Panc1 (cell line): ENCODE data around the gene CACNA1B. TPM values are rescaled to one million over a fixed set of nuclear protein-coding genes. Genes with fewer than 3 reads are reported as not detected.
"Not testable (repeated sequence)": the region's sequence is repeated elsewhere in the genome, so short reads cannot be mapped to it uniquely, and the experiment has no call there.

Experiments used
- ATAC-seq: fragments of 200-7000 bp; cut with Tn5 transposase; 2 replicates; pipeline ENCODE4 v1.9.1; 2020; ENCODE audit warnings: mild to moderate bottlenecking, moderate library complexity
- BruUV-seq: library from RNA; stranded (reverse); fragments of 400-500 nt; replicated peaks from 2 replicates; lab custom pipeline; 2021; lab: Mats Ljungman, UMichigan
- CTCF ChIA-PET: fragments of 300-600 bp; sonication (Branson Sonifier 250); formaldehyde crosslinking; loops from one replicate; lab custom pipeline; 2022; ENCODE audit warnings: antibody characterized with exemption; lab: Charles Lee
- POLR2A ChIA-PET: fragments of 300-600 bp; sonication (Branson Sonifier 250); formaldehyde crosslinking; loops from one replicate; lab custom pipeline; 2022; ENCODE audit warnings: antibody characterized with exemption; lab: Charles Lee
- DNase-seq: peaks from one replicate; pipeline ENCODE4 v3.0.0-alpha.2; 2010; ENCODE audit warnings: low read depth, low spot score
- H3K27ac ChIP-seq: 2 replicates; pipeline ENCODE4 v1.5.1; 2011; ENCODE audit warnings: mild to moderate bottlenecking, low read length, inconsistent platforms
- H3K27me3 ChIP-seq: fragments of 200-500 bp; sonication (Bioruptor generic); 2 replicates; pipeline ENCODE4 v1.6.0; 2014; ENCODE audit warnings: low read length, inconsistent platforms; ENCODE audit not compliant: control insufficient read depth, insufficient read depth
- H3K36me3 ChIP-seq: fragments of 200-500 bp; sonication (Bioruptor generic); 2 replicates; pipeline ENCODE4 v1.5.1; 2014; ENCODE audit warnings: inconsistent platforms, mild to moderate bottlenecking, low read length, moderate library complexity; ENCODE audit not compliant: control insufficient read depth, insufficient read depth
- H3K4me1 ChIP-seq: 2 replicates; pipeline ENCODE4 v1.5.1; 2011; ENCODE audit warnings: inconsistent platforms, mild to moderate bottlenecking, low read length, moderate library complexity; ENCODE audit not compliant: control insufficient read depth, insufficient read depth
- H3K4me3 ChIP-seq, 2 experiments: 2 replicates each; pipeline ENCODE4 v1.5.1; 2011 to 2012; ENCODE audit warnings: low read depth in 2 of 2, low read length in 2 of 2, mild to moderate bottlenecking in 2 of 2, inconsistent platforms in 1 of 2, moderate library complexity in 1 of 2
- H3K9me3 ChIP-seq: fragments of 200-500 bp; sonication (Bioruptor generic); 2 replicates; pipeline ENCODE4 v1.5.1; 2014; ENCODE audit warnings: low read depth, mild to moderate bottlenecking, inconsistent platforms, low read length, moderate library complexity; ENCODE audit not compliant: control insufficient read depth, insufficient read depth
- REST ChIP-seq, 2 experiments: IDR thresholded peaks; 2 replicates each; pipeline ENCODE4 v1.6.1; 2011 to 2012; ENCODE audit warnings: low read depth in 2 of 2, control low read depth in 1 of 2, low read length in 1 of 2, mild to moderate bottlenecking in 1 of 2, moderate library complexity in 1 of 2; ENCODE audit not compliant: insufficient read depth in 1 of 2
- in situ Hi-C: cut with HindIII; loops from 2 replicates; pipeline ENCODE4 v1.10.0; 2016; ENCODE audit warnings: low sequenced_read_pairs, low pct_unique_long_range_greater_than_20kb
- intact Hi-C: fragments of 100-400 bp; cut with micrococcal nuclease; formaldehyde crosslinking; loops from one replicate; pipeline ENCODE4 v1.10.0; 2022; ENCODE audit not compliant: unreplicated experiment
- total RNA-seq: library from RNA; stranded (reverse); gene quantifications from one replicate; pipeline ENCODE4 v1.2.1, GENCODE V29; 2021; ENCODE audit not compliant: unreplicated experiment

Gene CACNA1B
- total RNA-seq, 1 experiment from 2014 or later: 0.49 TPM

- intact Hi-C loops, in situ Hi-C loops, H3K36me3 ChIP-seq, H3K9me3 ChIP-seq, ATAC-seq, CTCF ChIA-PET, H3K27ac ChIP-seq, DNase-seq, H3K4me3 ChIP-seq, POLR2A ChIA-PET, BruUV-seq, H3K4me1 ChIP-seq, H3K27me3 ChIP-seq: not testable (repeated sequence)
- peak; percentile 77 to 88 for TF ChIP-seq REST (IDR thresholded peaks at IDR 0.05; ENCODE audit: insufficient read depth in 1 of 2, low read depth in 2 of 2, low read length in 1 of 2)
Measured at GRCh38 chr9:137884547-137884946, 7.0 kb downstream of the CACNA1B start.

GRCh38 chr9:137885121-137885520, 7.5 kb downstream of the CACNA1B start:
- intact Hi-C loops, in situ Hi-C loops, CTCF ChIA-PET, H3K27me3 ChIP-seq, H3K9me3 ChIP-seq, H3K27ac ChIP-seq, H3K4me3 ChIP-seq, POLR2A ChIA-PET, BruUV-seq, DNase-seq, ATAC-seq, H3K4me1 ChIP-seq, H3K36me3 ChIP-seq: not testable (repeated sequence)

- POLR2A ChIA-PET, BruUV-seq: not testable (repeated sequence)
Measured at GRCh38 chr9:137888621-137889020, 11.0 kb downstream of the CACNA1B start.

GRCh38 chr9:137889966-137890365, 12.4 kb downstream of the CACNA1B start:
- H3K4me1 ChIP-seq, H3K4me3 ChIP-seq, H3K36me3 ChIP-seq, H3K27ac ChIP-seq, intact Hi-C loops, in situ Hi-C loops, ATAC-seq, POLR2A ChIA-PET, H3K9me3 ChIP-seq, DNase-seq, CTCF ChIA-PET, H3K27me3 ChIP-seq, BruUV-seq: not testable (repeated sequence)

More at GRCh38 chr9:137888621-137889020, 11.0 kb downstream of the CACNA1B start:
- H3K4me1 ChIP-seq, CTCF ChIA-PET, intact Hi-C loops, H3K36me3 ChIP-seq, in situ Hi-C loops, H3K27me3 ChIP-seq, H3K4me3 ChIP-seq, H3K9me3 ChIP-seq, ATAC-seq, DNase-seq, H3K27ac ChIP-seq: not testable (repeated sequence)
